Measurements from ENCODE around the gene TRPM1. TPM values are rescaled to one million over a fixed set of nuclear protein-coding genes. Genes with fewer than 3 reads are reported as not detected.

The TRPM1 gene
- total and polyA plus RNA-seq, 7 experiments from 2014 or later = not detected

GRCh38 chr15:31069360-31070000 lies 32.0 kb downstream of the TRPM1 start:
- H3K4me1 ChIP-seq (ENCODE audit: control insufficient read depth in 2 of 2, insufficient read depth in 2 of 2, low read length in 2 of 2) = no peaks in the 10 kb centered on the region
- no peaks in the 10 kb centered on the region for H3K9me3 Mint-ChIP-seq
- no peak overlapping the region for H3K27ac Mint-ChIP-seq
- POLR2A ChIA-PET = no interaction called here
- DNase-seq = no peak
- intact Hi-C loops (cut with micrococcal nuclease) = no loop called here
- no peaks in the 10 kb centered on the region for H3K36me3 ChIP-seq (ENCODE audit: control insufficient read depth in 2 of 3, insufficient read depth in 3 of 3, low read length in 3 of 3)
- no peaks in the 10 kb centered on the region for H3K9me3 ChIP-seq (ENCODE audit: control insufficient read depth in 2 of 3, low read length in 3 of 3)
- no peaks in the 10 kb centered on the region for H3K4me1 Mint-ChIP-seq
- ATAC-seq = no peak
- H3K27me3 ChIP-seq (ENCODE audit: control insufficient read depth in 2 of 2, insufficient read depth in 2 of 2, low read length in 2 of 2) = no peaks in the 10 kb centered on the region
- H3K27me3 Mint-ChIP-seq = peaks cover 0 to 26% (median 0%) of the 10 kb centered on the region in 5 donors
- no peaks in the 10 kb centered on the region for H3K36me3 Mint-ChIP-seq
- no peak overlapping the region for H3K4me3 ChIP-seq (ENCODE audit: low read length)
- no peak overlapping the region for H3K27ac ChIP-seq (ENCODE audit: low read depth, low read length)
- H3K4me3 Mint-ChIP-seq = no peak overlapping the region
- CTCF ChIA-PET = no interaction called here

DNA sequence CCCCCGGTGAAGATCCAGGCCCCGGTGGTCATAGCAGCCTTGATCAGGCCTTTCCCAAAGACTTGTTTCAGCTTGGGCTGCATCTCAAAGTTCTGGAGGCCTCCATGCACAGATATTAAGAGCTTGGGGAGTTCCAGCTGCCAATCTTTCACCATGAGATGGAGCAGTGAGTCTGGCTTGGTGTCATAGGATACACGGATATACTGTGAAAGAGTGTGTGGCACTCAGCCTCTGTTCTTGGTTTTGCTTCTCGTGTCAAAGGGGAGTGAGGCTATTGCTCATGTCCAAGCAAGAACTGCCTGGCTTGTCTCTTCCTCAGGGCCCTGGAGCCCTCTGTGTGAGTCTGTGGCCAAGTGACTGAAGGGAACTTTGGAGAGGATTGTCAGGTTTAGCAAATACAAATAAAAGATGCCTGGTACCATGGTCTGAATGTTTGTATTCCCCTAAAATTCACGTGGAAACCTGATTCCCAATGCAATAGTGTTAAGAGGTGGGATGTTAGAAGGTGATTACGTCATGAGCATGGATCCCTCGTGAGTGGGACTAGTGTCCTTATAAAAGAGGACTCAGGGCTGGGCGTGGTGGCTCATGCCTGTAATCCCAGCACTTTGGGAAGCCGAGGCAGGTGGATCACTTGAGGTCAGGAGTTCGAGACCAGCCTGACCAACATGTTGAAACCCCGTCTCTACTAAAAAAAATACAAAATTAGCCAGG lies 33.5 kb downstream of the TRPM1 start:
- H3K9me3 Mint-ChIP-seq = no peaks in the 10 kb centered on the region
- H3K27me3 Mint-ChIP-seq = peaks cover 0 to 14% (median 0%) of the 10 kb centered on the region in 5 donors
- no peaks in the 10 kb centered on the region for H3K36me3 ChIP-seq (ENCODE audit: control insufficient read depth in 2 of 3, insufficient read depth in 3 of 3, low read length in 3 of 3)
- no peaks in the 10 kb centered on the region for H3K9me3 ChIP-seq (ENCODE audit: control insufficient read depth in 2 of 3, low read length in 3 of 3)
- no peaks in the 10 kb centered on the region for H3K4me1 ChIP-seq (ENCODE audit: control insufficient read depth in 2 of 2, insufficient read depth in 2 of 2, low read length in 2 of 2)
- H3K27ac Mint-ChIP-seq = no peak overlapping the region
- ATAC-seq = no peak
- DNase-seq = no peak
- H3K4me3 Mint-ChIP-seq = no peak overlapping the region
- no peaks in the 10 kb centered on the region for H3K36me3 Mint-ChIP-seq
- H3K4me1 Mint-ChIP-seq = no peaks in the 10 kb centered on the region
- H3K27me3 ChIP-seq (ENCODE audit: control insufficient read depth in 2 of 2, insufficient read depth in 2 of 2, low read length in 2 of 2) = no peaks in the 10 kb centered on the region
- no peak overlapping the region for H3K4me3 ChIP-seq (ENCODE audit: low read length)
- intact Hi-C loops (cut with micrococcal nuclease) = no loop called here
- CTCF ChIA-PET = no interaction called here
- no peak overlapping the region for H3K27ac ChIP-seq (ENCODE audit: low read depth, low read length)
- POLR2A ChIA-PET = no interaction called here

DNA sequence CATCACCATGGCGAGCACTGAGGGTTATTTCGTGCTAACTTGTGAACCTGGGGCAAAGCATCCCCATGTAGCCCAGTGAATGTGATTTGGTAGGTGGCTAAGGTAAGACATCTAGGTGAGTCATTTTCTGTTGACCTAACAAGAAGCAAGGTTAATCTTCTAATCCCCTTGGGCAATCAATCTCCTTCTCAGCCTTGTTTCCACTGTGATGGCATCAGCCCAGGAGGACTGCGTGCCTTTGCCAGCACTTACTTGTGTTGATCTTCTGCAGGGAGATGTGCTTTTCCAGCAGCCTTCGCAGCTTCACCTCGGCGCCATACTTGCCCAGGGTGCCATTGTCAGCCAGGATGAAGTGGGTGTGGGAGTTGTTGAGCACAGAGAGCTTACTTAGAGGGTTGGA lies 35.7 kb downstream of the TRPM1 start:
- no peaks in the 10 kb centered on the region for H3K27me3 ChIP-seq (ENCODE audit: control insufficient read depth in 2 of 2, insufficient read depth in 2 of 2, low read length in 2 of 2)
- no peak overlapping the region for H3K27ac Mint-ChIP-seq
- POLR2A ChIA-PET = no interaction called here
- intact Hi-C loops (cut with micrococcal nuclease) = no loop called here
- peaks cover 0 to 10% (median 0%) of the 10 kb centered on the region in 5 donors for H3K27me3 Mint-ChIP-seq
- H3K4me3 Mint-ChIP-seq = no peak overlapping the region
- no peaks in the 10 kb centered on the region for H3K36me3 Mint-ChIP-seq
- H3K4me3 ChIP-seq (ENCODE audit: low read length) = no peak overlapping the region
- H3K9me3 Mint-ChIP-seq = no peaks in the 10 kb centered on the region
- ATAC-seq = no peak
- H3K4me1 ChIP-seq (ENCODE audit: control insufficient read depth in 2 of 2, insufficient read depth in 2 of 2, low read length in 2 of 2) = no peaks in the 10 kb centered on the region
- CTCF ChIA-PET = no interaction called here
- H3K9me3 ChIP-seq (ENCODE audit: control insufficient read depth in 2 of 3, low read length in 3 of 3) = no peaks in the 10 kb centered on the region
- no peak for DNase-seq
- no peaks in the 10 kb centered on the region for H3K36me3 ChIP-seq (ENCODE audit: control insufficient read depth in 2 of 3, insufficient read depth in 3 of 3, low read length in 3 of 3)
- H3K27ac ChIP-seq (ENCODE audit: low read depth, low read length) = no peak overlapping the region
- no peaks in the 10 kb centered on the region for H3K4me1 Mint-ChIP-seq

DNA sequence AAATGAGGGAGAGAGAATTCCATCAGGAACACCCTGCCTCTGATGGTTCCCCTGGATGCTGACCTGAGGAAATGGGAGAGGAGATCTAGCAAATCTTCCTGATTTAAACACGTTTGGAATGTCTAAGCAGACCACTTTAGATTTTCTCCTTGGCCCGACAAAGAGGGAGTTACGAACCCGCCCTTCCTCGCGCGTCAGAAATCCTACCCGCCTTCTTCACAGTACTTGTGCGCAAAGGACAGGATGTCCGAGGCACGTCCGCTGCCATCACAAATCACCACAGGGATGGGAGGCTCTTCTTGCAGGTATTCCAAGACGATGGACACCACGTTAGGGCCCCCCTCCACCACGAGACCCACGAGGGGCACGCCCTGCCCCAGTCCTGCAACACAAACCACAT lies 38.6 kb downstream of the TRPM1 start:
- H3K36me3 Mint-ChIP-seq = no peaks in the 10 kb centered on the region
- DNase-seq (no peak), ATAC-seq (no peak)
- no peak overlapping the region for H3K27ac Mint-ChIP-seq
- Histone ChIP-seq H3K27ac (ENCODE audit: low read depth, low read length) (no peak overlapping the region), H3K27me3 (ENCODE audit: control insufficient read depth in 2 of 2, insufficient read depth in 2 of 2, low read length in 2 of 2) (no peaks in the 10 kb centered on the region), H3K36me3 (ENCODE audit: control insufficient read depth in 2 of 3, insufficient read depth in 3 of 3, low read length in 3 of 3) (no peaks in the 10 kb centered on the region), H3K4me3 (ENCODE audit: low read length) (no peak overlapping the region), H3K4me1 (ENCODE audit: control insufficient read depth in 2 of 2, insufficient read depth in 2 of 2, low read length in 2 of 2) (no peaks in the 10 kb centered on the region), H3K9me3 (ENCODE audit: control insufficient read depth in 2 of 3, low read length in 3 of 3) (no peaks in the 10 kb centered on the region)
- ChIA-PET POLR2A (no interaction called here), CTCF (interaction anchor here (0.8 kb wide), 1 partner anchor 66 kb away, joined by 4 read pairs; no protein-coding TSS in a partner anchor)
- intact Hi-C loops (cut with micrococcal nuclease) = no loop called here
- no peak overlapping the region for H3K4me3 Mint-ChIP-seq
- H3K9me3 Mint-ChIP-seq = peaks cover 0 to 3% (median 0%) of the 10 kb centered on the region in 11 donors
- peaks cover 0 to 13% (median 6%) of the 10 kb centered on the region in 5 donors for H3K27me3 Mint-ChIP-seq
- no peaks in the 10 kb centered on the region for H3K4me1 Mint-ChIP-seq

GRCh38 chr15:31062310-31062847 lies 39.1 kb downstream of the TRPM1 start:
- no peak overlapping the region for H3K27ac ChIP-seq (ENCODE audit: low read depth, low read length)
- Mint-ChIP-seq H3K27me3 (peaks cover 0 to 17% (median 6%) of the 10 kb centered on the region in 5 donors), H3K4me1 (no peaks in the 10 kb centered on the region), H3K27ac (no peak overlapping the region), H3K4me3 (no peak overlapping the region), H3K9me3 (peaks cover 0 to 5% (median 0%) of the 10 kb centered on the region in 11 donors), H3K36me3 (no peaks in the 10 kb centered on the region)
- ChIA-PET POLR2A (no interaction called here), CTCF (interaction anchor here (0.8 kb wide), 1 partner anchor 66 kb away, joined by 4 read pairs; no protein-coding TSS in a partner anchor)
- H3K4me3 ChIP-seq (ENCODE audit: low read length) = no peak overlapping the region
- no peaks in the 10 kb centered on the region for H3K27me3 ChIP-seq (ENCODE audit: control insufficient read depth in 2 of 2, insufficient read depth in 2 of 2, low read length in 2 of 2)
- ATAC-seq (no peak), DNase-seq (no peak)
- H3K4me1 ChIP-seq (ENCODE audit: control insufficient read depth in 2 of 2, insufficient read depth in 2 of 2, low read length in 2 of 2) = no peaks in the 10 kb centered on the region
- no peaks in the 10 kb centered on the region for H3K9me3 ChIP-seq (ENCODE audit: control insufficient read depth in 2 of 3, low read length in 3 of 3)
- no peaks in the 10 kb centered on the region for H3K36me3 ChIP-seq (ENCODE audit: control insufficient read depth in 2 of 3, insufficient read depth in 3 of 3, low read length in 3 of 3)
- intact Hi-C loops (cut with micrococcal nuclease) = no loop called here

DNA sequence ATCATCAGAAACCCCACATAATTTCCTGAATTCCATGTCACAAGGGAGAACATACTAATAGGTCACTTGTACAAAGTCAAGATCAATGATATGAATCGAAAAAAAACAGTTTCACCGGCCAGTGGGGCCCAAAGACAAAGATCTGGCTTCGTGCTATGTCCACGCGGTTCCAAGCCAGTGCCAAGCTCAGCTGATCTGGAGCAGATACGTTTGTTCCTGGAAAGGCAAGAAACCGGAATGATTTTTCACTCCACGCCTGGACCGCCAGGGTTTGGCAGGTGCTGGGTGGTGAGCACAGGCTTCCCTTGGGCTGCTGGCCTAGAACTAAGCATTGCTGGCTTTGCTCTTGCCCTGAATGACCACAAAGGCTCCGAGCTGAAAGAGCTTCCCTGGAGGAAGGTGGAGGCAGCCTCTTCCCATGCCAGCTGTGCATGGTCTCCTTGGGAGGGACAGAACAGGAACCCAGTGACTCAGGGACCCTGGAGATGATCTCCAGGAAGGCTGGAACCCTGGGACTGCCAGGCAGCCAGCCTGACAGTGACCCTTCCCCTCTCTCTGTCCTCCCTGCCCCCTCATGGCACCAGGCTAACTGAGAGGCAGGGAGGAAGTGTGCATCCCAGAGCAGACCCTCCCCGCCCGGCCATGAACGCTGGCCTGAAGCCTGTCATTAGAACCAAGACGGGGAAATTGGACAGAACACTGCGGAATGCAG lies 40.9 kb downstream of the TRPM1 start:
- DNase-seq = no peak
- Histone ChIP-seq H3K36me3 (ENCODE audit: control insufficient read depth in 2 of 3, insufficient read depth in 3 of 3, low read length in 3 of 3) (no peaks in the 10 kb centered on the region), H3K4me1 (ENCODE audit: control insufficient read depth in 2 of 2, insufficient read depth in 2 of 2, low read length in 2 of 2) (no peaks in the 10 kb centered on the region), H3K27ac (ENCODE audit: low read depth, low read length) (no peak overlapping the region), H3K9me3 (ENCODE audit: control insufficient read depth in 2 of 3, low read length in 3 of 3) (peaks cover 0 to 3% (median 0%) of the 10 kb centered on the region in 3 experiments), H3K27me3 (ENCODE audit: control insufficient read depth in 2 of 2, insufficient read depth in 2 of 2, low read length in 2 of 2) (no peaks in the 10 kb centered on the region), H3K4me3 (ENCODE audit: low read length) (no peak overlapping the region)
- H3K36me3 Mint-ChIP-seq = peaks cover 0 to 5% (median 0%) of the 10 kb centered on the region in 5 donors
- peaks cover 0 to 27% (median 6%) of the 10 kb centered on the region in 5 donors for H3K27me3 Mint-ChIP-seq
- intact Hi-C loops (cut with micrococcal nuclease) = no loop called here
- H3K27ac Mint-ChIP-seq = no peak overlapping the region
- POLR2A ChIA-PET = interaction anchor here (0.6 kb wide), 1 partner anchor 29 kb away, joined by 5 read pairs; no protein-coding TSS in a partner anchor
- CTCF ChIA-PET = interaction anchor here (0.7 kb wide), 1 partner anchor 277 kb away, joined by 3 read pairs; no protein-coding TSS in a partner anchor
- ATAC-seq = no peak
- H3K4me1 Mint-ChIP-seq = no peaks in the 10 kb centered on the region
- H3K4me3 Mint-ChIP-seq = no peak overlapping the region
- H3K9me3 Mint-ChIP-seq = peaks cover 0 to 16% (median 6%) of the 10 kb centered on the region in 11 donors
